BJ (cell line): ENCODE data around the gene GTF2A1. TPM values are rescaled to one million over a fixed set of nuclear protein-coding genes. Genes with fewer than 3 reads are reported as not detected.
"Not testable (repeated sequence)": the region's sequence is repeated elsewhere in the genome, so short reads cannot be mapped to it uniquely, and the experiment has no call there.

Experiments
- CTCF ChIA-PET: fragments of 350-600 bp; formaldehyde crosslinking; extraction: SDS; loops from one replicate; lab custom pipeline; 2021; ENCODE audit warnings: antibody characterized with exemption, inconsistent platforms; lab: Yijun Ruan, JAX
- POLR2A ChIA-PET: fragments of 300-600 bp; sonication (Branson Sonifier 250); formaldehyde crosslinking; extraction: SDS; loops from one replicate; lab custom pipeline; 2021; ENCODE audit warnings: antibody characterized with exemption; lab: Charles Lee
- DNase-seq: peaks from one replicate; pipeline ENCODE4 v3.0.0-alpha.2; 2011; ENCODE audit warnings: low read depth
- H3K27me3 ChIP-seq: 2 replicates; pipeline ENCODE4 v1.6.0; 2011; ENCODE audit warnings: low read length; ENCODE audit not compliant: control insufficient read depth, insufficient read depth
- H3K36me3 ChIP-seq: 2 replicates; pipeline ENCODE4 v1.5.1; 2011; ENCODE audit warnings: low read length; ENCODE audit not compliant: control insufficient read depth, insufficient read depth
- H3K4me3 ChIP-seq: 2 replicates; pipeline ENCODE4 v1.5.1; 2011; ENCODE audit warnings: low read depth, mild to moderate bottlenecking, control low read depth, low read length
- CTCF ChIP-seq: IDR thresholded peaks from 2 replicates; pipeline ENCODE4 v1.5.1; 2011; ENCODE audit warnings: low read depth, mild to moderate bottlenecking, control low read depth, inconsistent platforms, low read length, moderate library complexity; ENCODE audit not compliant: insufficient read depth
- polyA plus RNA-seq: library from polyadenylated mRNA; depleted of rRNA; stranded (reverse); fragments of >200 nt; gene quantifications from 2 replicates; pipeline ENCODE4 v1.2.3, GENCODE V29; 2011

GTF2A1 gene
- polyA plus RNA-seq, 1 experiment = 25.7 TPM

- DNase-seq = no peak
- H3K36me3 ChIP-seq = no peaks in the 10 kb centered on the region
- ChIA-PET CTCF (no interaction called here), POLR2A (no interaction called here)
- TF ChIP-seq CTCF = no peak
- no peaks in the 10 kb centered on the region; the same call in 1 of the 2 replicates for H3K27me3 ChIP-seq
- no peak overlapping the region for H3K4me3 ChIP-seq
Measured at GRCh38 chr14:81256289-81256960, 35.7 kb upstream of the GTF2A1 start.

GRCh38 chr14:81252278-81252677 is 31.5 kb upstream of the GTF2A1 start:
- no peaks in the 10 kb centered on the region for H3K27me3 ChIP-seq

GRCh38 chr14:81247271-81247766 is 26.6 kb upstream of the GTF2A1 start:
- no peaks in the 10 kb centered on the region for H3K36me3 ChIP-seq
- CTCF ChIA-PET = interaction anchor here (1.1 to 2.3 kb wide), 4 partner anchors 22 to 218 kb away, joined by 5 to 13 read pairs (median 6); partner anchors contain the start of gene GTF2A1
- TF ChIP-seq CTCF = no peak
- no peaks in the 10 kb centered on the region for H3K27me3 ChIP-seq
- POLR2A ChIA-PET = no interaction called here
- no peak overlapping the region for H3K4me3 ChIP-seq
- DNase-seq = no peak

More at GRCh38 chr14:81252278-81252677, 31.5 kb upstream of the GTF2A1 start:
- H3K4me3 ChIP-seq = no peak overlapping the region
- no peaks in the 10 kb centered on the region for H3K36me3 ChIP-seq
- ChIA-PET POLR2A (no interaction called here), CTCF (interaction anchor here (0.7 to 1.2 kb wide), 2 partner anchors 15 to 17 kb away, joined by 3 read pairs; no protein-coding TSS in a partner anchor)
- no peak for TF ChIP-seq CTCF
- no peak for DNase-seq

GRCh38 chr14:81246461-81247270 is 25.9 kb upstream of the GTF2A1 start:
- no peaks in the 10 kb centered on the region for H3K27me3 ChIP-seq
- ChIA-PET POLR2A (interaction anchor here (0.6 kb wide), 1 partner anchor 25 kb away, joined by 3 read pairs; no protein-coding TSS in a partner anchor), CTCF (interaction anchor here (1.3 to 2.3 kb wide), 3 partner anchors 22 to 207 kb away, joined by 5 to 13 read pairs (median 5); partner anchors contain the start of gene GTF2A1)
- H3K4me3 ChIP-seq = no peak overlapping the region
- TF ChIP-seq CTCF = no peak
- DNase-seq = peak; percentile 39
- no peaks in the 10 kb centered on the region for H3K36me3 ChIP-seq

GRCh38 chr14:81245771-81246170 is 25.0 kb upstream of the GTF2A1 start:
- ChIA-PET CTCF (no interaction called here), POLR2A (interaction anchor here (0.6 kb wide), 1 partner anchor 24 kb away, joined by 3 read pairs; no protein-coding TSS in a partner anchor)
- Histone ChIP-seq H3K27me3 (no peaks in the 10 kb centered on the region), H3K4me3 (no peak overlapping the region), H3K36me3 (no peaks in the 10 kb centered on the region)
- DNase-seq = peak; percentile 30
- TF ChIP-seq CTCF = no peak

- H3K36me3 ChIP-seq, CTCF ChIA-PET, POLR2A ChIA-PET, H3K4me3 ChIP-seq, H3K27me3 ChIP-seq, DNase-seq: not testable (repeated sequence)
Measured at GRCh38 chr14:81244431-81244830, 23.7 kb upstream of the GTF2A1 start.
